ENCODE data around the gene LRRN4CL. TPM values are rescaled to one million over a fixed set of nuclear protein-coding genes. Genes with fewer than 3 reads are reported as not detected.

Gene LRRN4CL
- total and polyA plus RNA-seq, 11 donors, result 0.63 to 8.6 (median 2.5) TPM

GRCh38 chr11:62645946-62646824 lies 43.1 kb downstream of the LRRN4CL start, which contains the start of gene GANAB:
TSS of gene GANAB (minus strand) at chr11:62646613. CDS start at chr11:62646599, 14 bp downstream.
- DNase-seq (peak; percentile 99 to 100 (median 99)), ATAC-seq (peak; percentile 98 to 99 (median 98))
- Histone ChIP-seq H3K36me3 (peaks cover 0 to 54% (median 48%) of the 10 kb centered on the region in 9 donors), H3K4me1 (peaks cover 0 to 34% (median 21%) of the 10 kb centered on the region in 12 donors), H3K9me3 (no peaks in the 10 kb centered on the region), H3K27ac (peak within 1 kb of the TSS; percentile 67 to 98 (median 94)), H3K27me3 (no peaks in the 10 kb centered on the region), H3K4me3 (peak within 1 kb of the TSS; percentile 63 to 100 (median 88))
- peak in 1 of 2 donors; percentile 64 for TF ChIP-seq POLR2A (IDR thresholded peaks at IDR 0.05)
- TF ChIP-seq, protein P1, sequence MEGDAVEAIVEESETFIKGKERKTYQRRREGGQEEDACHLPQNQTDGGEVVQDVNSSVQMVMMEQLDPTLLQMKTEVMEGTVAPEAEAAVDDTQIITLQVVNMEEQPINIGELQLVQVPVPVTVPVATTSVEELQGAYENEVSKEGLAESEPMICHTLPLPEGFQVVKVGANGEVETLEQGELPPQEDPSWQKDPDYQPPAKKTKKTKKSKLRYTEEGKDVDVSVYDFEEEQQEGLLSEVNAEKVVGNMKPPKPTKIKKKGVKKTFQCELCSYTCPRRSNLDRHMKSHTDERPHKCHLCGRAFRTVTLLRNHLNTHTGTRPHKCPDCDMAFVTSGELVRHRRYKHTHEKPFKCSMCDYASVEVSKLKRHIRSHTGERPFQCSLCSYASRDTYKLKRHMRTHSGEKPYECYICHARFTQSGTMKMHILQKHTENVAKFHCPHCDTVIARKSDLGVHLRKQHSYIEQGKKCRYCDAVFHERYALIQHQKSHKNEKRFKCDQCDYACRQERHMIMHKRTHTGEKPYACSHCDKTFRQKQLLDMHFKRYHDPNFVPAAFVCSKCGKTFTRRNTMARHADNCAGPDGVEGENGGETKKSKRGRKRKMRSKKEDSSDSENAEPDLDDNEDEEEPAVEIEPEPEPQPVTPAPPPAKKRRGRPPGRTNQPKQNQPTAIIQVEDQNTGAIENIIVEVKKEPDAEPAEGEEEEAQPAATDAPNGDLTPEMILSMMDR (IDR thresholded peaks at IDR 0.05), result peak in 1 of 12 donors; percentile 3
- intact Hi-C loops (cut with DNase I), result loop anchor here in 5 of 10 donors (1.0 to 5.0 kb wide), 3 partner anchors 19 to 34 kb away; partner anchors contain the start of genes EML3 (in 3 of the 5), ROM1 (in 3 of the 5), C11orf98 (in 1 of the 5) and CSKMT (in 1 of the 5)
- 0 to 1% (median 0%) methylated on average over 35 to 73 of the region's 73 CpGs for WGBS, 4 donors

DNA sequence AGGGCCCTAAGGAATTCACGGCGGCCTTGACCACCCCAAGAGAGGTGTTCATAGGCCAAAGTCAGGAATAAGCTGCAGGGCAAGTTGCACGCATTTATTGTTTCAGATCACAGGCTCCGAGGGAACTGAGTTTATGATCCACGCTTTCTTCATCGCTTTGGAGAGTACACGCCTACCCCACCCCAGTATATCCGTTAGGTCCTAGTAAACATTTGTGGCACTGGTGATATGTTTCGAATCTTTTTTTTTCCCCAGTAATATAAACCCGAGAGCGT lies 43.7 kb downstream of the LRRN4CL start:
- Histone ChIP-seq H3K27me3 (no peaks in the 10 kb centered on the region), H3K4me3 (peak overlapping the region; percentile 63 to 100 (median 88)), H3K9me3 (no peaks in the 10 kb centered on the region), H3K36me3 (peaks cover 0 to 54% (median 48%) of the 10 kb centered on the region in 9 donors), H3K27ac (peak overlapping the region in 11 of 12 donors; percentile 90 to 98 (median 95)), H3K4me1 (peaks cover 0 to 36% (median 22%) of the 10 kb centered on the region in 12 donors)
- DNase-seq (peak in 1 of 5 donors; percentile 3), ATAC-seq (no peak)
- intact Hi-C loops (cut with DNase I), result loop anchor here in 3 of 10 donors (5.0 kb wide), 1 partner anchor 33 kb away; the partner anchor contains the start of genes EML3 (in 3 of the 3) and ROM1 (in 3 of the 3)
- WGBS, 4 donors, result 14 to 17% (median 15%) methylated on average over 11 of the region's 11 CpGs
- TF ChIP-seq, protein P1 (IDR thresholded peaks at IDR 0.05), result no peak
- TF ChIP-seq POLR2A (IDR thresholded peaks at IDR 0.05), result no peak

GRCh38 chr11:62644220-62644619 lies 45.1 kb downstream of the LRRN4CL start:
- WGBS, 4 donors, result 81 to 87% (median 85%) methylated on average over 8 of the region's 8 CpGs
- intact Hi-C loops (cut with DNase I), result no loop called here
- Histone ChIP-seq H3K9me3 (no peaks in the 10 kb centered on the region), H3K4me1 (peaks cover 0 to 36% (median 22%) of the 10 kb centered on the region in 12 donors), H3K27ac (no peak overlapping the region), H3K36me3 (peaks cover 0 to 53% (median 45%) of the 10 kb centered on the region in 9 donors), H3K27me3 (no peaks in the 10 kb centered on the region), H3K4me3 (no peak overlapping the region)
- DNase-seq (no peak), ATAC-seq (no peak)
- TF ChIP-seq POLR2A (IDR thresholded peaks at IDR 0.05), result no peak
- TF ChIP-seq, protein P1 (IDR thresholded peaks at IDR 0.05), result no peak

Other genes with a start within 250 kb of the LRRN4CL start
- gene AHNAK, start 142.7 kb downstream of the LRRN4CL start, total RNA-seq, result 100 to 1,000 TPM; 251 to 861 (median 409) TPM
- 100 to 1,000 TPM in 1 of 2 donors, 10 to 100 TPM in 1; 84.4 to 251 TPM for gene AHNAK, start 142.7 kb downstream of the LRRN4CL start, polyA plus RNA-seq
- gene EEF1G, start 115.6 kb downstream of the LRRN4CL start, total RNA-seq, result 1,000 to 10,000 TPM in 3 of 9 donors, 100 to 1,000 TPM in 6; 799 to 1,135 (median 929) TPM
- gene EEF1G, start 115.6 kb downstream of the LRRN4CL start, polyA plus RNA-seq, result 1,000 to 10,000 TPM in 1 of 2 donors, 100 to 1,000 TPM in 1; 549 to 1,190 TPM
- 10 to 100 TPM in 7 of 9 donors, 1 to 10 TPM in 2; 6.3 to 16.3 (median 11.3) TPM for gene TUT1, start 98.0 kb downstream of the LRRN4CL start, total RNA-seq
- 10 to 100 TPM in 1 of 2 donors, 1 to 10 TPM in 1; 8.5 to 12.2 TPM for gene TUT1, start 98.0 kb downstream of the LRRN4CL start, polyA plus RNA-seq
- 10 to 100 TPM; 24.1 to 55.3 (median 33.7) TPM for gene MTA2, start 87.7 kb downstream of the LRRN4CL start, total RNA-seq
- 10 to 100 TPM; 18.4 to 40.3 TPM for gene MTA2, start 87.7 kb downstream of the LRRN4CL start, polyA plus RNA-seq
- gene EML3, start 76.8 kb downstream of the LRRN4CL start, total RNA-seq, result 10 to 100 TPM in 8 of 9 donors, 1 to 10 TPM in 1; 8.8 to 40.9 (median 16.2) TPM
- gene EML3, start 76.8 kb downstream of the LRRN4CL start, polyA plus RNA-seq, result 10 to 100 TPM; 14.7 to 15.3 TPM
- 1 to 10 TPM; 1.5 to 5.8 (median 2.1) TPM for gene ROM1, start 76.3 kb downstream of the LRRN4CL start, total RNA-seq
- 1 to 10 TPM; 2.9 to 5.3 TPM for gene ROM1, start 76.3 kb downstream of the LRRN4CL start, polyA plus RNA-seq
- 10 to 100 TPM in 7 of 9 donors, 1 to 10 TPM in 2; 9.2 to 20.5 (median 12.3) TPM for gene B3GAT3, start 67.5 kb downstream of the LRRN4CL start, total RNA-seq
- gene B3GAT3, start 67.5 kb downstream of the LRRN4CL start, polyA plus RNA-seq, result 10 to 100 TPM; 19.1 to 38.1 TPM
- 100 to 1,000 TPM in 4 of 9 donors, 10 to 100 TPM in 5; 64.4 to 182 (median 99.1) TPM for gene GANAB, start 42.9 kb downstream of the LRRN4CL start, total RNA-seq
- gene GANAB, start 42.9 kb downstream of the LRRN4CL start, polyA plus RNA-seq, result 100 to 1,000 TPM in 1 of 2 donors, 10 to 100 TPM in 1; 49.3 to 113 TPM
- 10 to 100 TPM in 7 of 9 donors, 1 to 10 TPM in 2; 9.1 to 23.2 (median 11.5) TPM for gene INTS5, start 36.2 kb downstream of the LRRN4CL start, total RNA-seq
- gene INTS5, start 36.2 kb downstream of the LRRN4CL start, polyA plus RNA-seq, result 10 to 100 TPM in 1 of 2 donors, 1 to 10 TPM in 1; 3.3 to 15.5 TPM
- gene C11orf98, start 24.3 kb downstream of the LRRN4CL start, total RNA-seq, result 10 to 100 TPM; 24.0 to 56.2 (median 28.5) TPM
- gene C11orf98, start 24.3 kb downstream of the LRRN4CL start, polyA plus RNA-seq, result 100 to 1,000 TPM in 1 of 2 donors, 10 to 100 TPM in 1; 75.1 to 191 TPM
- 1 to 10 TPM in 7 of 9 donors, under 1 TPM in 2; 0.38 to 8.7 (median 4.2) TPM for gene CSKMT, start 24.2 kb downstream of the LRRN4CL start, total RNA-seq
- 1 to 10 TPM; 4.4 to 6.6 TPM for gene CSKMT, start 24.2 kb downstream of the LRRN4CL start, polyA plus RNA-seq
- 1 to 10 TPM; 5.3 to 8.8 (median 5.9) TPM for gene UQCC3, start 17.9 kb downstream of the LRRN4CL start, total RNA-seq
- gene UQCC3, start 17.9 kb downstream of the LRRN4CL start, polyA plus RNA-seq, result 10 to 100 TPM; 11.5 to 15.8 TPM
- gene LBHD1, start 17.3 kb downstream of the LRRN4CL start, total RNA-seq, result 1 to 10 TPM; 1.8 to 6.3 (median 2.9) TPM
- 1 to 10 TPM; 1.4 to 1.8 TPM for gene LBHD1, start 17.3 kb downstream of the LRRN4CL start, polyA plus RNA-seq
- 100 to 1,000 TPM in 1 of 9 donors, 10 to 100 TPM in 8; 69.2 to 116 (median 83.1) TPM for gene UBXN1, start 10.5 kb downstream of the LRRN4CL start, total RNA-seq
- gene UBXN1, start 10.5 kb downstream of the LRRN4CL start, polyA plus RNA-seq, result 100 to 1,000 TPM in 1 of 2 donors, 10 to 100 TPM in 1; 88.7 to 188 TPM
- gene BSCL2, start 17.9 kb upstream of the LRRN4CL start, total RNA-seq, result 10 to 100 TPM; 13.3 to 30.1 (median 20.0) TPM
- 10 to 100 TPM; 23.1 to 39.4 TPM for gene BSCL2, start 17.9 kb upstream of the LRRN4CL start, polyA plus RNA-seq
- gene GNG3, start 18.1 kb upstream of the LRRN4CL start, total RNA-seq, result under 1 TPM in 4 of 9 donors, not detected in 5; 0.27 to 0.55 (median 0.32) TPM
- gene GNG3, start 18.1 kb upstream of the LRRN4CL start, polyA plus RNA-seq, result under 1 TPM in 1 of 2 donors, not detected in 1; 0.14 TPM
- 10 to 100 TPM in 8 of 9 donors, 1 to 10 TPM in 1; 9.6 to 39.5 (median 32.6) TPM for gene HNRNPUL2, start 37.9 kb upstream of the LRRN4CL start, total RNA-seq
- gene HNRNPUL2, start 37.9 kb upstream of the LRRN4CL start, polyA plus RNA-seq, result 10 to 100 TPM; 32.7 to 35.2 TPM
- 10 to 100 TPM in 7 of 9 donors, 1 to 10 TPM in 2; 7.4 to 23.5 (median 12.1) TPM for gene TTC9C, start 39.0 kb upstream of the LRRN4CL start, total RNA-seq
- gene TTC9C, start 39.0 kb upstream of the LRRN4CL start, polyA plus RNA-seq, result 10 to 100 TPM; 13.9 to 20.0 TPM
- 10 to 100 TPM in 4 of 9 donors, 1 to 10 TPM in 5; 6.9 to 16.6 (median 9.9) TPM for gene ZBTB3, start 64.6 kb upstream of the LRRN4CL start, total RNA-seq
- gene ZBTB3, start 64.6 kb upstream of the LRRN4CL start, polyA plus RNA-seq, result 1 to 10 TPM; 3.5 to 3.7 TPM
- 10 to 100 TPM; 32.6 to 61.2 (median 43.8) TPM for gene POLR2G, start 72.0 kb upstream of the LRRN4CL start, total RNA-seq
- 100 to 1,000 TPM in 1 of 2 donors, 10 to 100 TPM in 1; 43.6 to 106 TPM for gene POLR2G, start 72.0 kb upstream of the LRRN4CL start, polyA plus RNA-seq
- gene TAF6L, start 81.9 kb upstream of the LRRN4CL start, total RNA-seq, result 10 to 100 TPM in 3 of 9 donors, 1 to 10 TPM in 6; 7.1 to 19.5 (median 9.3) TPM
- gene TAF6L, start 81.9 kb upstream of the LRRN4CL start, polyA plus RNA-seq, result 10 to 100 TPM; 12.7 to 12.9 TPM
- 10 to 100 TPM; 14.7 to 46.0 (median 19.4) TPM for gene TMEM179B, start 97.9 kb upstream of the LRRN4CL start, total RNA-seq
- 10 to 100 TPM; 23.8 to 47.3 TPM for gene TMEM179B, start 97.9 kb upstream of the LRRN4CL start, polyA plus RNA-seq
- gene TMEM223, start 102.5 kb upstream of the LRRN4CL start, total RNA-seq, result 10 to 100 TPM; 19.0 to 52.3 (median 25.9) TPM
- gene TMEM223, start 102.5 kb upstream of the LRRN4CL start, polyA plus RNA-seq, result 10 to 100 TPM; 26.3 to 55.6 TPM
- gene NXF1, start 115.9 kb upstream of the LRRN4CL start, total RNA-seq, result 10 to 100 TPM; 28.5 to 51.7 (median 34.1) TPM
- 10 to 100 TPM; 40.7 to 63.4 TPM for gene NXF1, start 115.9 kb upstream of the LRRN4CL start, polyA plus RNA-seq
- gene STX5, start 142.5 kb upstream of the LRRN4CL start, total RNA-seq, result 10 to 100 TPM; 16.2 to 26.8 (median 18.9) TPM
- 10 to 100 TPM in 1 of 2 donors, 1 to 10 TPM in 1; 8.6 to 36.1 TPM for gene STX5, start 142.5 kb upstream of the LRRN4CL start, polyA plus RNA-seq
- not detected for gene TEX54, start 143.3 kb upstream of the LRRN4CL start, total RNA-seq
- gene TEX54, start 143.3 kb upstream of the LRRN4CL start, polyA plus RNA-seq, result not detected
- 10 to 100 TPM; 19.2 to 36.6 (median 24.8) TPM for gene WDR74, start 150.1 kb upstream of the LRRN4CL start, total RNA-seq
- 10 to 100 TPM; 28.7 to 70.6 TPM for gene WDR74, start 150.1 kb upstream of the LRRN4CL start, polyA plus RNA-seq
- gene SLC3A2, start 191.4 kb upstream of the LRRN4CL start, total RNA-seq, result 10 to 100 TPM; 26.6 to 76.0 (median 59.1) TPM
- gene SLC3A2, start 191.4 kb upstream of the LRRN4CL start, polyA plus RNA-seq, result 100 to 1,000 TPM in 1 of 2 donors, 10 to 100 TPM in 1; 27.1 to 103 TPM
- gene CHRM1, start 231.8 kb upstream of the LRRN4CL start, total RNA-seq, result under 1 TPM in 2 of 9 donors, not detected in 7; 0.08 to 0.31 TPM
- gene CHRM1, start 231.8 kb upstream of the LRRN4CL start, polyA plus RNA-seq, result not detected